Amniotic stem cell (primary cell): Measurements from ENCODE around the gene CSRP1.
A peak's percentile ranks its signal among the peaks of the same experiment; 100 is the strongest.
"Not testable (repeated sequence)": the region's sequence is repeated elsewhere in the genome, so short reads cannot be mapped to it uniquely, and the experiment has no call there.

Experiments
- DNase-seq: peaks from one replicate; lab custom pipeline; 2025; lab: John Stamatoyannopoulos, UW

CSRP1 gene

DNA sequence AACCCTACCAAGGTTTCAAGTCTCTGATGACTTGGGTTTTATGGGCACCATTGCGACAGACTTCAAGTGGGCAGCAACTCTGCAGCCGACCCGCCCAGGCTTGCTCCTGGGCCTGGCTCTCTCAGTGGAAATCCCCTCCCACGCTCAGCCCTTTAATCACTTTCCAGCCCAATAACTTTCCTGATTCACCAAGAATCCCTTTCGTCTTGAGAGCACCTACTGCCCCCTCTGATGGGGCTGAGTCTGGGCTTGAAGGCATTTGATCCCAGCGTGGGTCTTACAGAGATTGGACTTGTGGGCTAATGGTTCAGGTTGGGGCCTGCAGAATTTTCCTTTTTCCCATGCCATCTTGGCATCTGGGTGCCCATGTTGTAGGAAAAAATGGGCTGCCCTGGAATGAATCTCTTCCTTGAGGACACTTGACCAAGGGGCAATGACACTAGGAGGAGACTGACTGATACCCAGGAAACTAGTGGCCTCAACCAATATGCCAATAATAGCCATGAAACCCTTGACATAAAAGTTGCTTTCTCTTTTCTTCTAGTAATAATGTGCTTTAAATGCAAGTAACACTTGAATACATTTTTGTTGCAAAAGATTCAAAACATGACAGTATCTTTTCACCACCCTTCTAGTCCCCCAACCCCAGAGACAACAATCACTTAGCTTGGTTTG, 30.1 kb downstream of the CSRP1 start:
- no peak for DNase-seq

GRCh38 chr1:201475915-201476669, 30.8 kb downstream of the CSRP1 start:
- no peak for DNase-seq

GRCh38 chr1:201475130-201475529, 31.8 kb downstream of the CSRP1 start:
- no peak for DNase-seq

DNA sequence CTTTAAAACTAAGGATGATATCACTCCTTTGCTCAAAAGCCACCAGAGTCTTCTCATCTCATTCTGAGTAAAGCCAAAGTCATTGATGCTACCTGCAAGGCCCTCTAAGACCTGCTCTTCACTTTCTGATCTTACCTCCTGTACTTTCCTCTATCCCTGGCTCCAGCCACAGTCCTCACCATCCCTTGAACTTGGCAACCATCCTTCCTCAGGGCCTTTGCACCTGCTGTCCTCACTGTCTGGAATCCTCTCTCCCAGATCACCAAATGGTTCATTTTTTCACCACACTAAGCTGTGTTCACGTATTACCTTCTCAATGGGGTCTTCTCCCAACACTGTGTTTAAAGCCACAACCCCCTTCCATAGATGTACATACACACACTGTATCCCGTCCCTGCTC, 33.6 kb downstream of the CSRP1 start:
- no peak for DNase-seq

GRCh38 chr1:201472321-201472720, 34.6 kb downstream of the CSRP1 start:
- DNase-seq: not testable (repeated sequence)

DNA sequence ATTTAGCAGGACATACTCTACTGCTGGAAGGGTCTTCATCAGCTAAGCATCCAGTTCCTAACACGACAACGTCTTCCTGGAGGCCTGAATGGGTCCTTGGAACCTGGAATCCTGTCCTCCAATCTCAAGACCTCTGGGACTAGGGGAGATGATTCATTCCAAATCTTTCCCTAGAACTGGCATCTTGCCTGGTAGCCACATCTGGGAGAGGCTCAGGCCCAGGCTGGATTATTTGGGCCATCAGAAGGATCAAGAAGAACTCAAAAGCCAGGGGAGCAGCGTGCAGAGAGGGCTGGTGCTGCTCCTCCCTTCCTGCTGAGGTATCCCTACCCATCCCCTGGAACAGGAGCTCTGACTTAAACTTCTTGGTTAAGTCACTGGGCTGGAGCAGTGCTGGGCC, 35.2 kb downstream of the CSRP1 start:
- DNase-seq: peak; percentile 39

- DNase-seq: no peak
These were observed 36.3 kb downstream of the CSRP1 start for GRCh38 chr1:201470581-201470980.

DNA sequence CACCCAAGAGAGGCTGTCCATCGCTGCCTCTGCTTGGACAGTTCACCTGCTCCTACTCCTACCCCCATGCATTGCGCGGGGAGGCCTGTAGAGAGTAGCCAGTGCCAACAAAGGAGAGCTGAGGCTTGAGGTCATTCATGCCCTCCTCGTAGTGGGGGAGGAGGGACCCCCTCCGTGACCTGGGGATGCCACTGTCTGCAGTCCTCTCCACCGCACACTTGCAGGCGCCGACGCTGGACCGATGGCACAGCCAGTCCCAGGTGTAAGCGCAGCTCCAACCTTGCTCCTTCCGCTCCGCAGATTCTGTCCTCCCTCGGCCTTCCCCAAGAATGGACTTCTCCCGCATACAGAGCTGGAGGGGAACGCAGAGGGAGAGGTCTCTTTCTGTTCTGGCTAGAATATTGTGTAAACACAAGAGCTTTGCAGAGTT, 37.3 kb downstream of the CSRP1 start:
- DNase-seq: no peak

DNA sequence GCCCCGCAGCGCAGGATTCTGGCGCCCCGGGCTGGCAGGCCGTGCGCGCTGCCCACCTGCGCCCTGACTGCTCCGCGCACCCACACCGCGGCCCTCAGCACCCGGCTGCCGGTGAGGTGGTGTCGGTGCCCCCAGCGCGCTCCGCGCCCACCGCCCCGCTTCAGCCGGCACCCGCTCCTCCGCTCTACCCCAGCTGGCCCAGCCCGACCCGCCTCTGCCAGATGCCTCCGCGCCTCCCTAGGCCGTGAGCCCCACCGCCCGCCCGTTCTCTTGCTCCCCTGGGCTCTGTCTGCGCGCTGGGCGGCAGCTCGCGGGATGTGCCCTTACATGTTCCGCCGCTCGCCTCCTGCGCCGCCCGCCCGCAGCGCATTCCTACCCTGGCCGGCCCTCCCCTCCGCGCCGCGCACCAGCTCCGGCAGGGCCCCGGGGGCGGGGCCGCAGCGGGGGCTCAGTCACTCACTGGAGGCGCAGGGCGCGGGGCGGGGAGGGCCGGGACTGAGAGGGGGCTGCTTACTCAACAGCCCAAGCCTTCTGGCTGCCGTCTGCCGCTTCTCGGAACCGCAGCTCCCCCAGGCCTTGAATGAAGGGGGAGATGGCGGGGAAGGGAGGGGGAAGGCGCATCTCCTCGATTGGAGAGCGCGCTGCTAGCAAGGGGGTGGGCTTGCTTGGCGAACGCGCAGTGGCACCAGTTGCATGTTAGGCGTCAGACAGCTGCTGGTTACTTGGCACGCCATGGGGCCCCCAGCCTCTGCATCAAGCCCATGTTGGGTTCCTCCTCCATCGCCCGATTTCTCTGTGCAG, 37.9 kb downstream of the CSRP1 start, which contains the start of gene PHLDA3:
Gene PHLDA3, minus strand, starts transcription at position 345 of the 801 bp plus-strand sequence. CDS start 402 bp downstream, outside the sequence.
- DNase-seq: peak; percentile 79

- DNase-seq: no peak
These were observed 38.5 kb downstream of the CSRP1 start for GRCh38 chr1:201468501-201468843.

DNA sequence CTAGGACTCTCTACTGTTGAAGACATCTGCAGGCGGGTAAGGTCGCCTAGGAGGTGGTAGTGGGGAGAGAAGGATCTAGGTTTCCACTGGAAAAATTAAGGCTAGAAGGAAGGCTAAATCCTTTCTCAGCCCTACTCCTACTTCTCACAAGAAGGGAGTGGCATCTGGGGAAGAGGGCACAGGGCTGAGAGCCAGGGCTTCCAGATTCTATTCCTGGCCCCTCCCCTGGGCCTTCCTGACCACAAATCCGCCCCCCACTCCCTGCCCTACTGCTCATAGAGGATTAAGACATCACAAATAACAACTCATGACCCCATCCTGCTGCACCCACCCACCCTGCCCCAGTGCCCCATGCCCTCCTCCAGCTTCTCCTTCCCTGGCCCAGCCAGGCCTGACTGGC, 40.4 kb downstream of the CSRP1 start:
- DNase-seq: no peak

DNA sequence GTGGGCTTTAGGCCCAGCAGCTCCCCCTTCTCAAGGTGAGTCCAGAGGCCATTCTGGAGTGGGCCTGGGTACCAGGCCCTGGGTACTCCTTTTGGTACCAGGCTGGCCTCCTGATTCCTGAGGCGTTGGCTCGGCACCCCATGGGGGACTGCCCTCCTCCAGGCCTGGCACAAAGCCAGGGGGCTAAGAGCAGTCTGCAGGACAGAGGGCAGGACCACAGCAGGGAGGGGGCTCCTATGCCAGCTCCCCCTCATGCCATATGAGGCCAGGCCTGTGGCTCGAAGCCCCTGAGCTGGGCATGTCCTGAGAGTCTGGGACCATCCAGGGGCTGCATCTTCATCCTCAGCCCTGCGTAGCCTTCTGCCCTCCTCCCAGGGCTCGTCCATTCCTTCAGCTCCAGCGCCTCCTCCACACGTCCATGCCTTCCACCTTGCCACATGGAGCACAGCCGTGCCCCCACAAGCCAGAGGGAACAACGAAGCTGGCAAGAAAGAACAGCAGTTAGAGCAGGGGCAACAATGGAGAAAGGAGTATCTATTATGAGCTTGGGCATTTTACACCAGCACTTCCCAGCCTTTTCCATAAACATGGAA, 41.1 kb downstream of the CSRP1 start:
- no peak for DNase-seq

GRCh38 chr1:201463071-201463552, 43.8 kb downstream of the CSRP1 start:
- DNase-seq: no peak

DNA sequence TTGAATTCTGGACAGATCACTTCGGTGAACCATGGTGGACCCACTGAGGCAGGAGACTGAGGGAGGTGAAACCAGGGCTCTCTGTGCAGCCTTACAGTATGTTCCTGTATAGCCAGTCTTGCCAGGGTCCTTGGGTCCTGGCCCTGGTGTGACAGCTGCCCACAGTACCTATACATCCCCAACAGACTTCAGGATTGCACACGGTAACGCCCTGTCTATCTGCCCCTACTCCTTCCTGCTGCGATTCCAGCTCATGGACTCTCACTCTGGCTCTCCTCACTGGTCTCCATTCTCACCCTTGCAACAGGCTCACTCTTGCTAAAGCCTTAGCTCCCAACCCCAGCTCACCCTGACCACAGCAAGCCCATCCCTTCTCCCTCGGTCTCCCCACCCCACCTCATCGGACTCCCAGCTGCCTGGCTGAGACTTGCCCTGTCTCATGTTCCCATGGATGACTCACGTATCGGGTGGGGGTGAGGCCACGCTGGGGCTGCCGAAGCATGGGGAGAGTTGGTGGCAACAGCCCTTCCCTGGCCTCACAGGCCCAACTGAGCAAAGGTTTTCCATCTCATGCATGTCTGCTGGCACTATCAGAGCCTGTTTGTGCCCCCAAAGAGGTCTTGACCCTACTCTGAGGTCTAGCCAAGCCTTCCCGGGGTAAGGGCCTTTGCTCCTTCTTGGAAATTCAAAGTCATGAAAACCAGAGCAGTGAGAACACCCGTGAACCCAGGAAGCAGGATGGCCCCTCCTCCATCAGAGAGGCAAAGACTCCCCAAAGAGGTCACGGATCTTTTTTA, 45.1 kb downstream of the CSRP1 start:
- peak; percentile 89 for DNase-seq

GRCh38 chr1:201460814-201461644, 45.9 kb downstream of the CSRP1 start:
- peak; percentile 92 for DNase-seq

GRCh38 chr1:201459775-201460174, 47.1 kb downstream of the CSRP1 start:
- no peak for DNase-seq

GRCh38 chr1:201459052-201459451, 47.9 kb downstream of the CSRP1 start:
- DNase-seq: no peak

- no peak for DNase-seq
These were observed 49.4 kb downstream of the CSRP1 start for GRCh38 chr1:201457508-201457960.

DNA sequence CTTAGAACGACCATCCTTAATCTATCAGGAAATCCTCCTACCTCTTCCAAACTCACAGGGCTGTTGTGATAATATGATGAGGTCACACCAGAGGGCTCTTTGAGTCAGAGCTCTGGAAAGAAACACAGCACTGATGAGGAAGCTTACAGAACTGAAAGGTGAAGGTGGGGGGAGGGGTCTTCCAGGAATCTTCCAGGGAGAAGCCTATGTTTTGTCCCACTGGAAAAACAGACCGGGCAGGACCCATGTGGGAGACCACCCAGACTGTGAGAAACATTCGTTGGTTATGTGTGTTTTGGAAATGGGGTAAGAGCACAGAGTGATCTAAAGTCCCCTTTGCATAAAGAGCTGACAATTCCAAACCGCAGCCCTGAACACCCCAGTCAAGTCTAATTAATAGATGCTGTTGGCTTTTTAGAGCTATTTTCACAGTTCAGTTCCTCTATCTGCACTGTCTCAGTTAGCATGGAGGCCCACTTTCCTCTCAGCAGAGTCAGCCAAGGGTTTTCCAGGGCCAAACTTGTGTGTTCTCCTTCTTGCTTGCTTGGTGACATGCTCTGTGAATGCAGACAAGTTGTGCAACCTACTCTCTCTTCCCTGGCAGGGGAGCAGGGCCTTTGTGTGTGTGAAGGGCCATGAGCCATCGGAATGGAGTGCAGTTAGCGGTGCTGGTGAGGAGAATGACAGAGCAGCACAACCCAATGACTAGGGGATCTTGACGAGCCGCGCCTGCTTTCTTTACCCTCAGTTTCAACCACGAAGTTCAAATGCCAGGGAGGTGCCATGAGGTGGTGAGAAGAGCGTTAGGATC, 50.2 kb downstream of the CSRP1 start:
- peak; percentile 84 for DNase-seq
